Measurements from ENCODE around the gene TCFL5. TPM values are rescaled to one million over a fixed set of nuclear protein-coding genes. Genes with fewer than 3 reads are reported as not detected.

The TCFL5 gene
- total and polyA plus RNA-seq, 12 donors: 3.5 to 12.0 (median 5.5) TPM

GRCh38 chr20:62839816-62840215 lies 21.8 kb downstream of the TCFL5 start:
- intact Hi-C loops (cut with DNase I): no loop called here
- H3K4me3 ChIP-seq: no peak overlapping the region
- no peaks in the 10 kb centered on the region for H3K27me3 ChIP-seq
- H3K4me1 ChIP-seq (replicated peaks in 1 of 2): no peaks in the 10 kb centered on the region
- no peak overlapping the region for H3K27ac ChIP-seq
- TF ChIP-seq CTCF (IDR thresholded peaks at IDR 0.05) (no peak), POLR2A (IDR thresholded peaks at IDR 0.05) (no peak)
- H3K9me3 ChIP-seq (replicated peaks in 1 of 3): no peaks in the 10 kb centered on the region
- no peaks in the 10 kb centered on the region for H3K36me3 ChIP-seq (replicated peaks in 1 of 2)
- peak in 1 of 7 donors; percentile 7 for DNase-seq
- 84 to 90% (median 85%) methylated on average over 11 of the region's 11 CpGs for WGBS, 4 donors

GRCh38 chr20:62839261-62839660 lies 22.4 kb downstream of the TCFL5 start:
- Histone ChIP-seq H3K27me3 (no peaks in the 10 kb centered on the region), H3K4me1 (replicated peaks in 1 of 2) (no peaks in the 10 kb centered on the region), H3K4me3 (no peak overlapping the region), H3K9me3 (replicated peaks in 1 of 3) (no peaks in the 10 kb centered on the region), H3K27ac (no peak overlapping the region), H3K36me3 (replicated peaks in 1 of 2) (no peaks in the 10 kb centered on the region)
- intact Hi-C loops (cut with DNase I): no loop called here
- DNase-seq: no peak
- TF ChIP-seq POLR2A (IDR thresholded peaks at IDR 0.05) (no peak), CTCF (IDR thresholded peaks at IDR 0.05) (no peak)
- WGBS, 4 donors: 88 to 93% (median 90%) methylated on average over 8 of the region's 8 CpGs

GRCh38 chr20:62838128-62838891 lies 23.3 kb downstream of the TCFL5 start:
- Histone ChIP-seq H3K27me3 (no peaks in the 10 kb centered on the region), H3K4me3 (no peak overlapping the region), H3K36me3 (replicated peaks in 1 of 2) (no peaks in the 10 kb centered on the region), H3K9me3 (replicated peaks in 1 of 3) (no peaks in the 10 kb centered on the region), H3K27ac (no peak overlapping the region), H3K4me1 (replicated peaks in 1 of 2) (no peaks in the 10 kb centered on the region)
- peak in 2 of 7 donors; percentile 14 to 25 for DNase-seq
- WGBS, 4 donors: 77 to 83% (median 79%) methylated on average over 25 to 27 of the region's 27 CpGs
- no peak for TF ChIP-seq POLR2A (IDR thresholded peaks at IDR 0.05)
- TF ChIP-seq CTCF (IDR thresholded peaks at IDR 0.05): no peak
- intact Hi-C loops (cut with DNase I): no loop called here

GRCh38 chr20:62837790-62838127 lies 23.9 kb downstream of the TCFL5 start:
- WGBS, 4 donors: 77 to 87% (median 84%) methylated on average over 8 of the region's 8 CpGs
- H3K27ac ChIP-seq: no peak overlapping the region
- intact Hi-C loops (cut with DNase I): no loop called here

More at GRCh38 chr20:62837790-62838127, 23.9 kb downstream of the TCFL5 start:
- Histone ChIP-seq H3K4me1 (replicated peaks in 1 of 2) (no peaks in the 10 kb centered on the region), H3K27me3 (no peaks in the 10 kb centered on the region), H3K4me3 (no peak overlapping the region), H3K36me3 (replicated peaks in 1 of 2) (no peaks in the 10 kb centered on the region), H3K9me3 (replicated peaks in 1 of 3) (no peaks in the 10 kb centered on the region)
- DNase-seq: peak in 1 of 7 donors; percentile 5
- TF ChIP-seq CTCF (IDR thresholded peaks at IDR 0.05) (no peak), POLR2A (IDR thresholded peaks at IDR 0.05) (no peak)

All from adrenal gland (tissue), 12 donors.